HG03103 (cell line): ENCODE results near the gene NAV2.
"Not testable (repeated sequence)": the region's sequence is repeated elsewhere in the genome, so short reads cannot be mapped to it uniquely, and the experiment has no call there.

Experiments
- ATAC-seq: cut with Tn5 transposase; IDR thresholded peaks from one replicate; pipeline ENCODE4 v1.9.1; 2021; ENCODE audit warnings: low read depth; ENCODE audit not compliant: unreplicated experiment

The NAV2 gene

GRCh38 chr11:19938169-19938856, 225.7 kb downstream of the NAV2 start:
- peak; percentile 62 for ATAC-seq

- no peak for ATAC-seq
Observed at GRCh38 chr11:19938866-19939265, 226.2 kb downstream of the NAV2 start.

GRCh38 chr11:19939415-19939929, 226.8 kb downstream of the NAV2 start:
- ATAC-seq = no peak

GRCh38 chr11:19940831-19941230, 228.2 kb downstream of the NAV2 start:
- ATAC-seq = no peak

- no peak for ATAC-seq
Observed at GRCh38 chr11:19946681-19947080, 234.0 kb downstream of the NAV2 start.

GRCh38 chr11:19947537-19948114, 235.0 kb downstream of the NAV2 start:
- ATAC-seq = no peak

- no peak for ATAC-seq
Observed at GRCh38 chr11:19949606-19950005, 237.0 kb downstream of the NAV2 start.

GRCh38 chr11:19951558-19952115, 239.0 kb downstream of the NAV2 start:
- peak; percentile 78 for ATAC-seq

- no peak for ATAC-seq
Observed at GRCh38 chr11:19952116-19952605, 239.5 kb downstream of the NAV2 start.

- no peak for ATAC-seq
Observed at GRCh38 chr11:19952911-19953310, 240.3 kb downstream of the NAV2 start.

- ATAC-seq = no peak
Observed at GRCh38 chr11:19953336-19953735, 240.7 kb downstream of the NAV2 start.

- ATAC-seq = no peak
Observed at GRCh38 chr11:19953909-19954308, 241.3 kb downstream of the NAV2 start.

GRCh38 chr11:19954899-19955298, 242.3 kb downstream of the NAV2 start:
- no peak for ATAC-seq

GRCh38 chr11:19955660-19956059, 243.0 kb downstream of the NAV2 start:
- no peak for ATAC-seq

- no peak for ATAC-seq
Observed at GRCh38 chr11:19956228-19956627, 243.6 kb downstream of the NAV2 start.

- no peak for ATAC-seq
Observed at GRCh38 chr11:19957294-19957943, 244.8 kb downstream of the NAV2 start.

GRCh38 chr11:19958204-19958603, 245.6 kb downstream of the NAV2 start:
- ATAC-seq = no peak

GRCh38 chr11:19959210-19959609, 246.6 kb downstream of the NAV2 start:
- no peak for ATAC-seq

GRCh38 chr11:19959648-19960059, 247.0 kb downstream of the NAV2 start:
- no peak for ATAC-seq

- not testable (repeated sequence) for ATAC-seq
Observed at GRCh38 chr11:19960410-19960809, 247.8 kb downstream of the NAV2 start.

- ATAC-seq = no peak
Observed at GRCh38 chr11:19961225-19961624, 248.6 kb downstream of the NAV2 start.
